ENCODE data around the gene FOXA2.

DNA sequence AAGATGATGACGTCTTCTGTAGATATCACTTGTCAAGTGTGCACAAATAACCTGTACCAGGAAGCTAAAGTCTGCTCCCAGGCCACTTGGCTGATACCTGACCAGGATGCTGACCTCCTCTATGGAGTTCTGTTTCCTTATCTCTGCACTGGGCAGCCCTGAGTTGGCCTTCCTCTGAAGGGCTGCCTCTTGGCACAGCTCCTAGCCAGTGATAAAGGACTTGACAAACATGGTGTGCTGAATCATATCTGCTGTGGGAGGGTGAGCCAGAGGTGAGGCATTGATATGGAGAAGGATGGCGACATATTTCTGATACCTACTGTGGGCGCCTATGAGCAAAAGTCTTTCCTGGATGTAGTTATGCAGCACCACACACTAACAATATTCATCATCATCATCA is 32.8 kb upstream of the FOXA2 start:
- TF ChIP-seq POLR2A (IDR thresholded peaks at IDR 0.05) (no peak), POLR2AphosphoS5 (IDR thresholded peaks at IDR 0.05) (no peak)
- TF ChIP-seq, protein P1, sequence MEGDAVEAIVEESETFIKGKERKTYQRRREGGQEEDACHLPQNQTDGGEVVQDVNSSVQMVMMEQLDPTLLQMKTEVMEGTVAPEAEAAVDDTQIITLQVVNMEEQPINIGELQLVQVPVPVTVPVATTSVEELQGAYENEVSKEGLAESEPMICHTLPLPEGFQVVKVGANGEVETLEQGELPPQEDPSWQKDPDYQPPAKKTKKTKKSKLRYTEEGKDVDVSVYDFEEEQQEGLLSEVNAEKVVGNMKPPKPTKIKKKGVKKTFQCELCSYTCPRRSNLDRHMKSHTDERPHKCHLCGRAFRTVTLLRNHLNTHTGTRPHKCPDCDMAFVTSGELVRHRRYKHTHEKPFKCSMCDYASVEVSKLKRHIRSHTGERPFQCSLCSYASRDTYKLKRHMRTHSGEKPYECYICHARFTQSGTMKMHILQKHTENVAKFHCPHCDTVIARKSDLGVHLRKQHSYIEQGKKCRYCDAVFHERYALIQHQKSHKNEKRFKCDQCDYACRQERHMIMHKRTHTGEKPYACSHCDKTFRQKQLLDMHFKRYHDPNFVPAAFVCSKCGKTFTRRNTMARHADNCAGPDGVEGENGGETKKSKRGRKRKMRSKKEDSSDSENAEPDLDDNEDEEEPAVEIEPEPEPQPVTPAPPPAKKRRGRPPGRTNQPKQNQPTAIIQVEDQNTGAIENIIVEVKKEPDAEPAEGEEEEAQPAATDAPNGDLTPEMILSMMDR (IDR thresholded peaks at IDR 0.05): no peak

Measured in prostate gland (tissue), 2 donors.